Kidney tubule cell (primary cell): Measurements from ENCODE around the gene ANXA1.
"Not testable (repeated sequence)": the region's sequence is repeated elsewhere in the genome, so short reads cannot be mapped to it uniquely, and the experiment has no call there.

ENCODE experiments used
- DNase-seq: peaks from one replicate; pipeline ENCODE4 v3.0.0-alpha.2; 2018; ENCODE audit warnings: low spot score

ANXA1 gene

GRCh38 chr9:73168298-73168934 lies 16.8 kb downstream of the ANXA1 start:
- no peak for DNase-seq

- DNase-seq: no peak
These were observed 18.7 kb downstream of the ANXA1 start for GRCh38 chr9:73170185-73170957.

GRCh38 chr9:73172901-73173215 lies 21.2 kb downstream of the ANXA1 start:
- no peak for DNase-seq

GRCh38 chr9:73173557-73174329 lies 22.1 kb downstream of the ANXA1 start:
- no peak for DNase-seq

- DNase-seq: no peak
These were observed 22.8 kb downstream of the ANXA1 start for GRCh38 chr9:73174330-73174980.

GRCh38 chr9:73176450-73176875 lies 24.8 kb downstream of the ANXA1 start:
- peak; percentile 85 for DNase-seq

GRCh38 chr9:73178044-73178443 lies 26.4 kb downstream of the ANXA1 start:
- no peak for DNase-seq

GRCh38 chr9:73179589-73179988 lies 27.9 kb downstream of the ANXA1 start:
- DNase-seq: peak; percentile 74

- no peak for DNase-seq
These were observed 28.7 kb downstream of the ANXA1 start for GRCh38 chr9:73180403-73180802.

- no peak for DNase-seq
These were observed 31.3 kb downstream of the ANXA1 start for GRCh38 chr9:73182928-73183327.

GRCh38 chr9:73183428-73183827 lies 31.8 kb downstream of the ANXA1 start:
- no peak for DNase-seq

- DNase-seq: peak; percentile 52
These were observed 32.5 kb downstream of the ANXA1 start for GRCh38 chr9:73183917-73184861.

GRCh38 chr9:73191109-73191508 lies 39.4 kb downstream of the ANXA1 start:
- not testable (repeated sequence) for DNase-seq

- DNase-seq: no peak
These were observed 42.6 kb downstream of the ANXA1 start for GRCh38 chr9:73194284-73194683.

- DNase-seq: no peak
These were observed 47.8 kb downstream of the ANXA1 start for GRCh38 chr9:73199448-73199847.

GRCh38 chr9:73199886-73200285 lies 48.2 kb downstream of the ANXA1 start:
- peak; percentile 9 for DNase-seq

GRCh38 chr9:73200694-73201452 lies 49.2 kb downstream of the ANXA1 start:
- DNase-seq: peak; percentile 50

- no peak for DNase-seq
These were observed 51.3 kb downstream of the ANXA1 start for GRCh38 chr9:73202980-73203379.

GRCh38 chr9:73204936-73205335 lies 53.3 kb downstream of the ANXA1 start:
- no peak for DNase-seq

GRCh38 chr9:73206851-73207250 lies 55.2 kb downstream of the ANXA1 start:
- no peak for DNase-seq
